H7 (cell line): Measurements from ENCODE around the gene ATP9A. TPM values are rescaled to one million over a fixed set of nuclear protein-coding genes. Genes with fewer than 3 reads are reported as not detected.
A peak's percentile ranks its signal among the peaks of the same experiment; 100 is the strongest.

ENCODE experiments used
- DNase-seq: peaks from one replicate; pipeline ENCODE4 v3.0.0; 2012
- H3K27me3 ChIP-seq: 2 replicates; pipeline ENCODE4 v1.6.0; 2011; ENCODE audit warnings: mild to moderate bottlenecking, low read length; ENCODE audit not compliant: control insufficient read depth, insufficient read depth
- H3K36me3 ChIP-seq: replicated peaks from 2 replicates; pipeline ENCODE4 v1.5.1; 2011; ENCODE audit warnings: low read length; ENCODE audit not compliant: control insufficient read depth, insufficient read depth
- H3K4me3 ChIP-seq: 2 replicates; pipeline ENCODE4 v1.5.1; 2011; ENCODE audit warnings: low read depth, mild to moderate bottlenecking, control low read depth, low read length, moderate library complexity; ENCODE audit not compliant: insufficient read depth
- total RNA-seq: library from RNA; depleted of rRNA; stranded (reverse); fragments of >200 nt; shearing (Covaris generic); gene quantifications from 2 replicates; pipeline ENCODE4 v1.2.3, GENCODE V29; 2014

ATP9A gene
- total RNA-seq, 1 experiment from 2014 or later: 1.6 TPM

DNA sequence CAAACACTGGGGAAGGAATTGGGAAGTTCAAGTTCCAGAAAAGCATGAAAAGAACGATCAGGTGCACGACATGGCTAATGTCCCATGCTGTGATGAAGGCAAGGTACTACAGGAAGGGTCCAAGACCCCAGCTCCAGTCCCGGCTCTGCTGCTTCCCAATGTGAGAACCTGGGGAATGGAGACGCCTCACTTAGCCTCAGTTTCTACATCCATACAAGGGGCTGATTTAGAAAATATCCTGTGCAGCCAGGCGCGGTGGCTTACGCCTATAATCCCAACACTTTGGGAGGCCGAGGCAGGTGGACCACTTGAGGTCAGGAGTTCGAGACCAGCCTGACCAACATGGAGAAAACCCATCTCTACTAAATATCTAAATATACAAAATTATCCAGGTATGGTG, 144.9 kb downstream of the ATP9A start:
- no peak overlapping the region for H3K4me3 ChIP-seq
- no peaks in the 10 kb centered on the region for H3K36me3 ChIP-seq
- H3K27me3 ChIP-seq: no peaks in the 10 kb centered on the region
- DNase-seq: no peak

DNA sequence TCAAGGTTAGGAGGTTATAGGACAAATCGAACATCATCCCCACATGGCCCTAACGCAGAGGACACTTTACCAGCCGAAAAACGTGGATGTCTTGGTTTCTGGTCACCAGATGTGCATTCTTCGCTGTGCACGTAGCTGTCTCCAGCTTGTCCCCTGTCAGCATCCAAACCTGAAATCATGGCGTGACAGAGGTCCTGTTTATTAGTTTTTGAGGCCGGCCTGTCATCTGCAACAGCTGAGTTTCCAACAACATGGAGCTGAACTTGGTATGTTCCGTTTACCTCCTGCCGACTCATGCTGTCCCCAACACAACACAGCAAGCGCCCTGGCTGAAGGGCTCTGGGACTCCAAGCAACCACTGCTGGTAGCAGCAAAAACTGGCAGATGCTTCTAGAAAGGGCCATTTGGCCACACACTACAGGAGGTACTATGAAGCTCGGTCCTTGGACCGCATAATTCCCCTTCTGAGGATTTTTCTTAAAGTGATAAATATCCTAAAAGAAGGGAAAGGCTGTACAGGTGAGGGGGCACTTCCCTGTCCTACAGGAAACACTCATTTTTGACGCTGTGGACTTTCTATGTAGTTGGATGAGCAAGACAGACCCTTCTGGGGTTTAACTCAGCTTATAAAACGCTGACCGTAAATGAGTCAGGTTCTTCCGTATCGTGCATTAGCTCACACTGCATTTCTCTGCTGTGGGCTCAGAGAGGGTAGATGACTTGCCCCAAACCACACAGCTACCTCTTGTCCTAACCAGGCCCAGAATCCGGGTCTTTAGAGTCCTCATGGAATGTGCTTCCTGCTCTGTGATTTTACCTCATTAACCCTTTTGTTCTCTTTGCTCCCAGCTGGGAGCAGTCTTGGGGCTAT, 146.0 kb downstream of the ATP9A start:
- Histone ChIP-seq H3K4me3 (no peak overlapping the region), H3K36me3 (no peaks in the 10 kb centered on the region), H3K27me3 (no peaks in the 10 kb centered on the region)
- DNase-seq: no peak

- Histone ChIP-seq H3K4me3 (no peak overlapping the region), H3K27me3 (no peaks in the 10 kb centered on the region), H3K36me3 (no peaks in the 10 kb centered on the region)
- no peak for DNase-seq
Measured at GRCh38 chr20:51620432-51620831, 147.8 kb downstream of the ATP9A start.

DNA sequence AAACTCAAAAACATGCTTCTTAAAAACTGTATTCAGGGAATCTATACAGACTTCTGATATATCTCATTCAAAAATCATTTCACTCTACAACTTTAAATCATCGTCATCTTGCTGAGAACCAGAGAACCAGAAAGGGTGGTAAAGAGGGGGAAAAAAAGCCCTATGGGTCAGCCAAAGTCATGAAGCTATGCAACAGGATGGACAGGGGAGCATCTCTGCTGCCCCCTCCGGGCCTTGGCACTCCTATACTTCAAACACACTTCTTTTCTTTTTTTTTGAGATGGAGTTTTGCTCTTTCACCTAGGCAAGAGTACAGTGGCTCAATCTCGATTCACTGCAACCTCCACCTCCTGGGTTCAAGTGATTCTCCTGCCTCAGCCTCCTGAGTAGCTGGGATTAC, 152.1 kb downstream of the ATP9A start:
- Histone ChIP-seq H3K4me3 (no peak overlapping the region), H3K36me3 (no peaks in the 10 kb centered on the region), H3K27me3 (no peaks in the 10 kb centered on the region)
- DNase-seq: peak; percentile 79

GRCh38 chr20:51614687-51615086, 153.5 kb downstream of the ATP9A start:
- Histone ChIP-seq H3K4me3 (no peak overlapping the region), H3K36me3 (no peaks in the 10 kb centered on the region), H3K27me3 (no peaks in the 10 kb centered on the region)
- DNase-seq: no peak

- DNase-seq: no peak
Measured at GRCh38 chr20:51613580-51613979, 154.6 kb downstream of the ATP9A start.

GRCh38 chr20:51612896-51613295, 155.3 kb downstream of the ATP9A start:
- Histone ChIP-seq H3K36me3 (no peaks in the 10 kb centered on the region), H3K4me3 (no peak overlapping the region), H3K27me3 (no peaks in the 10 kb centered on the region)
- DNase-seq: no peak

More at GRCh38 chr20:51613580-51613979, 154.6 kb downstream of the ATP9A start:
- no peak overlapping the region for H3K4me3 ChIP-seq
- no peaks in the 10 kb centered on the region for H3K36me3 ChIP-seq
- H3K27me3 ChIP-seq: no peaks in the 10 kb centered on the region

DNA sequence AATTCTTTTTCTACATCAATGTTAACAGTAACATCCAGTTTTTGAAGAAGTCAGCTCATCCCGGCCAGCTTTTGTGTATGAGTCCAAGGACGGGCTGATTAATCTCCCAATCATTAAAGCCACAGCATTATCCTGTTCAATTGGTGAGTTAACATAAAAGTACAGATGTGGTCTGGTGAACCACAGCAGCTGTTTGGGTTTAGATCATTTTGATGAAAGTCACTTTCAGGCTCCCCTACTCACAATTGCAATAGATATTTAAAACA, 156.6 kb downstream of the ATP9A start:
- no peaks in the 10 kb centered on the region for H3K27me3 ChIP-seq
- no peaks in the 10 kb centered on the region for H3K36me3 ChIP-seq
- DNase-seq: no peak
- no peak overlapping the region for H3K4me3 ChIP-seq

DNA sequence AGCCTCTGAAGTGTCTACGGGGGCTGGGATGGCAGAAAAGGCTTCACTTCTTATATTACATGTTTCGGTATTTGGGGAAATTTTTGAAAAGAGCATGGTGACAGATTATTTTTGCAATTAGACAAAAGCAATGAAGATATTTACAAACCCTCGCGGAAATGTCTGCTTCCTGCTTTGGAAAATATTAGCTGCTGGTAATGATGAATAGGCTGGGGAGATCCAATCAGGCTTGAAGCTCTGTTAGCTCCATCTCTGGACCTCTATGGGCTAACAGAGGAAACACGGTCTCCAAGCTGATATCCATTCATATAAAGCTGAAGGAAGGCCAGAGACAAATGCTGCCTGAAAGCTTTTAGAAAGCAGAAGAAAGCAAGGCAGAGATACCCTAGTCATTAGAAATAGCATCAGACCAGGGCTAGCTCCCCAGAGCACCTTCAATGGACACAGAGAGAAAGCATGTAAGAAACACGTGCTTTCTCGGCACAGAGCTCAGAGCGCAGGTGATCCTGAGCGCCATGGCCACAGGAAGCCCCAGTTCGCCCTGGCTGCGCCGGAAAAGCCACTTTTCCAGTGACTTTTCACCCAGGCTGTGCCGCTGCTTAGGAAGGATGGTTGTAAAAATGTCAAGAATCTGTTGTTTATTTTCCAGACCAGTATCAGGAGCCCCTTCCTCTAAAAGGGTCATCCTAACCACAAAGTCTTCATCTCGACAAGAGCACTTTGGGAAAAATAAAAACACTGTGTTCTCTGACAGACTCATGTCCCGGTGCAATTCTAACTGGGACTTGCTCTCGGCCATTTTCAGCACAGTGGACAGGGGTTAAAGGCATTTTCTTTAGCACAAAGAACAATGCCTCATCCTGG, 157.2 kb downstream of the ATP9A start:
- no peak overlapping the region for H3K4me3 ChIP-seq
- no peaks in the 10 kb centered on the region for H3K27me3 ChIP-seq
- no peak for DNase-seq
- H3K36me3 ChIP-seq: no peaks in the 10 kb centered on the region

GRCh38 chr20:51610111-51610510, 158.1 kb downstream of the ATP9A start:
- DNase-seq: no peak
- Histone ChIP-seq H3K4me3 (no peak overlapping the region), H3K36me3 (no peaks in the 10 kb centered on the region), H3K27me3 (no peaks in the 10 kb centered on the region)

GRCh38 chr20:51609251-51609650, 158.9 kb downstream of the ATP9A start:
- no peaks in the 10 kb centered on the region; the same call in 1 of the 2 replicates for H3K36me3 ChIP-seq
- H3K27me3 ChIP-seq: no peaks in the 10 kb centered on the region
- no peak overlapping the region for H3K4me3 ChIP-seq
- no peak for DNase-seq

DNA sequence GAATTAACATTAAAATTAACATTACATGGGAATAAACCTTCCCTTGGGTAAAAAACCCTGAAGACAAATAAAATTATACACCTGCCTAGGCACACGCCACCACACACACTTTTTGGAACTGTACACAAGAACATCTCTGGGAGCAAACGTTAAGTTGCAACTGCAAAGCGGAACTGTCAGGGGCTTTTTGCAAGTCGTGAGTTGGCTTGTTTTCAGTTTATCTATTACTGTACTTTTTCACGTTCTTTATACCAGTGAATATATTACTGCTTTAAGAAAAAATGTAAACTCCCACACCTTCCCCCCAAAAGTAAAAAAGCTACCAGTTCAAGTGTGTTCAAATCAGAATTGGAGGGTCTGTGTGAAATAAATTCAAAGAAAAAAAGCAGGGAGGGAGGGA, 160.1 kb downstream of the ATP9A start:
- Histone ChIP-seq H3K36me3 (no peaks in the 10 kb centered on the region; the same call in 1 of the 2 replicates), H3K4me3 (no peak overlapping the region), H3K27me3 (no peaks in the 10 kb centered on the region)
- no peak for DNase-seq

- DNase-seq: no peak
- Histone ChIP-seq H3K27me3 (no peaks in the 10 kb centered on the region), H3K36me3 (no peaks in the 10 kb centered on the region; the same call in 1 of the 2 replicates), H3K4me3 (no peak overlapping the region)
Measured at GRCh38 chr20:51607170-51607569, 161.0 kb downstream of the ATP9A start.

GRCh38 chr20:51604851-51605250, 163.3 kb downstream of the ATP9A start:
- DNase-seq: no peak
- no peaks in the 10 kb centered on the region; the same call in 1 of the 2 replicates for H3K36me3 ChIP-seq
- H3K4me3 ChIP-seq: no peak overlapping the region
- no peaks in the 10 kb centered on the region; the same call in 1 of the 2 replicates for H3K27me3 ChIP-seq

GRCh38 chr20:51602131-51602530, 166.1 kb downstream of the ATP9A start:
- Histone ChIP-seq H3K36me3 (no peaks in the 10 kb centered on the region; the same call in 1 of the 2 replicates), H3K4me3 (no peak overlapping the region), H3K27me3 (no peaks in the 10 kb centered on the region; the same call in 1 of the 2 replicates)
- DNase-seq: no peak
